H1 (cell line): ENCODE measurements around the gene CLDN16. TPM values are rescaled to one million over a fixed set of nuclear protein-coding genes. Genes with fewer than 3 reads are reported as not detected.

Source experiments
- CTCF ChIA-PET: fragments of 300-600 bp; sonication (Branson Sonifier 250); formaldehyde crosslinking; loops from one replicate; lab custom pipeline; 2021; ENCODE audit not compliant: partially characterized antibody; lab: Charles Lee
- POLR2A ChIA-PET: fragments of 300-600 bp; sonication (Branson Sonifier 250); formaldehyde crosslinking; loops from one replicate; lab custom pipeline; 2021; ENCODE audit warnings: inconsistent platforms; ENCODE audit not compliant: partially characterized antibody; lab: Charles Lee
- DNase-seq, 2 experiments: peaks; one replicate each; pipeline versions ENCODE4 v3.0.0 to v3.0.0-alpha.2; 2010 to 2022; ENCODE audit warnings: low spot score in 2 of 2, low read depth in 1 of 2, mixed read lengths in 1 of 2
- FAIRE-seq: peaks from 2 replicates; lab custom pipeline; 2011; peaks lifted over from hg19 to GRCh38; lab: Jason Lieb, UNC
- H2AFZ ChIP-seq: 2 replicates; pipeline ENCODE4 v1.8.1; 2012; ENCODE audit warnings: low read length, inconsistent platforms
- H2AK5ac ChIP-seq: 2 replicates; pipeline ENCODE4 v1.6.1; 2013; ENCODE audit warnings: low read depth, low read length
- H2BK120ac ChIP-seq: replicated peaks from 2 replicates; pipeline ENCODE3; 2013; ENCODE audit warnings: low read depth, low read length, inconsistent platforms
- H2BK12ac ChIP-seq: 2 replicates; pipeline ENCODE4 v1.6.1; 2013; ENCODE audit warnings: low read depth, low read length
- H2BK15ac ChIP-seq: 2 replicates; pipeline ENCODE4 v1.6.1; 2013; ENCODE audit warnings: low read length
- H2BK20ac ChIP-seq: 2 replicates; pipeline ENCODE4 v1.6.1; 2013; ENCODE audit warnings: low read length
- H2BK5ac ChIP-seq: 2 replicates; pipeline ENCODE4 v1.6.1; 2013; ENCODE audit warnings: low read depth, low read length
- H3K14ac ChIP-seq: 2 replicates; pipeline ENCODE4 v1.6.1; 2013; ENCODE audit warnings: inconsistent platforms; ENCODE audit not compliant: insufficient read length
- H3K18ac ChIP-seq: 2 replicates; pipeline ENCODE4 v1.6.1; 2013; ENCODE audit warnings: low read length; ENCODE audit errors: extremely low read depth
- H3K23ac ChIP-seq: 2 replicates; pipeline ENCODE4 v1.6.1; 2013; ENCODE audit warnings: inconsistent platforms; ENCODE audit not compliant: insufficient read length
- H3K23me2 ChIP-seq: 2 replicates; pipeline ENCODE4 v1.6.1; 2013; ENCODE audit warnings: low read depth, low read length
- H3K27ac ChIP-seq: 2 replicates; pipeline ENCODE4 v1.6.1; 2011; ENCODE audit warnings: low read depth, low read length, inconsistent platforms
- H3K27me3 ChIP-seq, 4 experiments: replicated peaks in 1 of 4; 1 replicate in 1 of 4; 2 replicates in 3 of 4; pipeline versions ENCODE4 v1.6.1 to v1.8.1; 2011 to 2013; ENCODE audit warnings: low read length in 3 of 4, mild to moderate bottlenecking in 3 of 4, inconsistent platforms in 2 of 4, mixed read lengths in 2 of 4, moderate library complexity in 1 of 4; ENCODE audit not compliant: control insufficient read depth in 3 of 4, insufficient read depth in 3 of 4; ENCODE audit errors: extremely low read depth in 1 of 4
- H3K36me3 ChIP-seq, 4 experiments: 2 replicates each; pipeline versions ENCODE4 v1.6.1 to v1.8.1; 2011 to 2013; ENCODE audit warnings: mild to moderate bottlenecking in 4 of 4, low read length in 3 of 4, moderate library complexity in 2 of 4, control low read depth in 1 of 4, inconsistent platforms in 1 of 4; ENCODE audit not compliant: insufficient read depth in 4 of 4, control insufficient read depth in 2 of 4
- H3K4ac ChIP-seq: replicated peaks from 2 replicates; pipeline ENCODE3; 2013; ENCODE audit warnings: low read length, low read depth, mixed read lengths, inconsistent platforms; ENCODE audit not compliant: insufficient read length
- H3K4me1 ChIP-seq, 4 experiments: replicated peaks in 1 of 4; 1 replicate in 1 of 4; 2 replicates in 3 of 4; pipeline versions ENCODE4 v1.6.1 to v1.8.1; 2011 to 2013; ENCODE audit warnings: low read length in 3 of 4, inconsistent platforms in 2 of 4, mixed read lengths in 1 of 4; ENCODE audit not compliant: insufficient read depth in 4 of 4, control insufficient read depth in 3 of 4
- H3K4me2 ChIP-seq, 2 experiments: 2 replicates each; pipeline versions ENCODE4 v1.6.1 to v1.8.1; 2011 to 2013; ENCODE audit warnings: low read depth in 2 of 2, low read length in 2 of 2, control low read depth in 1 of 2, inconsistent platforms in 1 of 2, mild to moderate bottlenecking in 1 of 2; ENCODE audit not compliant: insufficient read depth in 1 of 2
- H3K4me3 ChIP-seq, 4 experiments: fragments of 200-600, 300-600 bp in 1 of 4; sonication (generic), shearing (Covaris generic), sonication (Bioruptor Twin) in 1 of 4; 2 replicates each; pipeline versions ENCODE4 v1.5.1 to v1.8.1; 2011 to 2016; ENCODE audit warnings: low read length in 4 of 4, low read depth in 3 of 4, control low read depth in 2 of 4, inconsistent platforms in 2 of 4, mild to moderate bottlenecking in 2 of 4, mixed read lengths in 1 of 4, moderate library complexity in 1 of 4; ENCODE audit not compliant: insufficient read depth in 2 of 4; ENCODE audit errors: extremely low read depth in 1 of 4
- H3K56ac ChIP-seq: replicated peaks from 2 replicates; pipeline ENCODE3; 2013; ENCODE audit warnings: low read depth, mild to moderate bottlenecking, mixed read lengths, low read length, inconsistent platforms; ENCODE audit not compliant: insufficient read length
- H3K79me1 ChIP-seq: 2 replicates; pipeline ENCODE4 v1.6.1; 2013; ENCODE audit warnings: low read depth, low read length, control low read depth
- H3K79me2 ChIP-seq, 2 experiments: 2 replicates each; pipeline versions ENCODE4 v1.6.1 to v1.8.1; 2012 to 2013; ENCODE audit warnings: low read length in 2 of 2, mild to moderate bottlenecking in 2 of 2, inconsistent platforms in 1 of 2; ENCODE audit not compliant: insufficient read depth in 2 of 2, control insufficient read depth in 1 of 2
- H3K9ac ChIP-seq, 4 experiments: replicated peaks in 1 of 4; 1 replicate in 1 of 4; 2 replicates in 3 of 4; pipeline versions ENCODE4 v1.6.1 to v1.8.1; 2011 to 2013; ENCODE audit warnings: low read depth in 3 of 4, low read length in 3 of 4, control low read depth in 2 of 4, mild to moderate bottlenecking in 2 of 4, moderate library complexity in 2 of 4, inconsistent platforms in 1 of 4; ENCODE audit errors: extremely low read depth in 1 of 4
- H3K9me3 ChIP-seq, 2 experiments: 2 replicates each; pipeline versions ENCODE4 v1.6.1 to v1.8.1; 2012 to 2013; ENCODE audit warnings: mild to moderate bottlenecking in 2 of 2, moderate library complexity in 2 of 2, control low read depth in 1 of 2, inconsistent platforms in 1 of 2, low read depth in 1 of 2, low read length in 1 of 2, mixed read lengths in 1 of 2; ENCODE audit not compliant: insufficient read depth in 2 of 2
- H4K20me1 ChIP-seq, 2 experiments: replicated peaks in 1 of 2; 2 replicates each; pipeline versions ENCODE3 to v1.8.1; 2011 to 2013; ENCODE audit warnings: inconsistent platforms in 2 of 2, low read length in 2 of 2, mild to moderate bottlenecking in 1 of 2; ENCODE audit not compliant: insufficient read depth in 2 of 2, control insufficient read depth in 1 of 2
- H4K5ac ChIP-seq: 2 replicates; pipeline ENCODE4 v1.6.1; 2013; ENCODE audit warnings: low read length, low read depth, mixed read lengths, inconsistent platforms; ENCODE audit not compliant: insufficient read length
- H4K8ac ChIP-seq: 2 replicates; pipeline ENCODE4 v1.8.0; 2013; ENCODE audit warnings: mild to moderate bottlenecking, moderate library complexity, low read length, inconsistent platforms; ENCODE audit not compliant: insufficient read depth; ENCODE audit errors: extremely low read depth
- H4K91ac ChIP-seq: replicated peaks from 2 replicates; pipeline ENCODE3; 2013; ENCODE audit warnings: low read length, mixed read lengths, inconsistent platforms; ENCODE audit not compliant: insufficient read length
- KDM5A ChIP-seq: fragments of 200-600 bp; IDR thresholded peaks from 2 replicates; pipeline ENCODE4 v1.7.1; 2012; ENCODE audit warnings: mild to moderate bottlenecking, low read length, inconsistent platforms, mixed read lengths
- TAF7 ChIP-seq: optimal IDR thresholded peaks from 2 replicates; pipeline ENCODE3; 2011; ENCODE audit warnings: low read depth, mild to moderate bottlenecking, inconsistent platforms, low read length, moderate library complexity, borderline replicate concordance
- polyA plus RNA-seq, 7 experiments: library from polyadenylated mRNA; depleted of rRNA in 3 of 7; stranded (reverse) in 5 of 7; unstranded in 2 of 7; fragments of >200 nt in 5 of 7; fragments of 200-250 nt in 2 of 7; gene quantifications; 1 replicate in 5 of 7; 2 replicates in 1 of 7; 4 replicates in 1 of 7; pipeline versions ENCODE4 v1.2.1 to v1.2.3, GENCODE V29; 2011 to 2013; ENCODE audit warnings: missing spikeins in 2 of 7, mixed read lengths in 2 of 7
- total RNA-seq: library from RNA; stranded (reverse); fragmentation: NEBNext Ultra II Directional; extraction: Animal tissue kit (Norgen Biotek cat#: 25700); gene quantifications from 2 replicates; pipeline ENCODE4 v1.2.1, GENCODE V29; 2021

CLDN16 gene
- total and polyA plus RNA-seq, 2 of the 8 experiments (the other 6 are each of a cell fraction or from before 2014, with no cell fraction given): not detected

DNA sequence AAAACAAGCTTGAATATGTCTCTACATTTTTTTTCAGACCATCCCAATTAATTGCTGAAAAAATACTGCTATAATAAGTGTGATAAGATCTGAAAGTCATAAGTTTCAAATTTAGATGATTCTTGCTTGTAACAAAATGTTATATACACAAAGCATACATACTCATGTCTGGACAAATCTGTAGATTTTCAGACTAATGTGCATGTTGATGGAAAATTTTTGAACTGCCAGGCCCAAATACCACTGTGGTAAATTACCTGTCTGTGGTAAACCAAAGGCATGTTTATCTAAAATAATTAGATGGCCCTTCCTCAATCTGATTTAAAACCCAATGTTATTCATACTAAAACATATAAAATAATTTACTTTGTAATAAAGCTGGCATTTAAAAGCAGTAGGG is 31.7 kb upstream of the CLDN16 start:
- Histone ChIP-seq H3K4ac (no peak overlapping the region), H3K18ac (no peak overlapping the region), H2BK15ac (no peak overlapping the region), H2BK5ac (no peak overlapping the region), H3K4me3 (no peak overlapping the region), H2BK12ac (no peak overlapping the region), H4K5ac (no peak overlapping the region), H4K8ac (no peak overlapping the region), H3K23me2 (no peaks in the 10 kb centered on the region), H2AFZ (no peak overlapping the region), H2BK20ac (no peak overlapping the region), H3K79me1 (no peaks in the 10 kb centered on the region), H3K36me3 (no peaks in the 10 kb centered on the region), H4K91ac (no peak overlapping the region), H3K4me1 (no peaks in the 10 kb centered on the region; a peak in 1 of 7 replicates), H3K23ac (no peak overlapping the region), H3K56ac (no peak overlapping the region), H4K20me1 (no peaks in the 10 kb centered on the region), H3K9ac (no peak overlapping the region), H3K79me2 (no peaks in the 10 kb centered on the region), H2BK120ac (no peak overlapping the region), H2AK5ac (no peak overlapping the region), H3K14ac (no peak overlapping the region), H3K9me3 (no peaks in the 10 kb centered on the region), H3K4me2 (no peak overlapping the region), H3K27ac (no peak overlapping the region), H3K27me3 (no peaks in the 10 kb centered on the region)
- ChIA-PET POLR2A (no interaction called here), CTCF (no interaction called here)
- FAIRE-seq (no peak), DNase-seq (no peak)
- TF ChIP-seq KDM5A: no peak
- TF ChIP-seq TAF7: no peak
